OCI-LY1 (cell line): ENCODE data around the gene TNFSF13.
A peak's percentile ranks its signal among the peaks of the same experiment; 100 is the strongest.

Experiments
- H2AFZ ChIP-seq: fragments of 200-600 bp; sonication (generic), shearing (Covaris generic); 2 replicates; pipeline ENCODE4 v1.6.0; 2014; ENCODE audit warnings: antibody characterized with exemption, mild to moderate bottlenecking, low read length
- H3F3A ChIP-seq: fragments of 200-600 bp; sonication (generic), shearing (Covaris generic); 2 replicates; pipeline ENCODE4 v1.6.0; 2014; ENCODE audit warnings: mild to moderate bottlenecking, antibody characterized with exemption, low read length, moderate library complexity; ENCODE audit not compliant: insufficient read depth
- H3K27ac ChIP-seq: fragments of 200-600 bp; sonication (generic); 2 replicates; pipeline ENCODE4 v1.5.1; 2014; ENCODE audit warnings: low read length, mixed run types, mild to moderate bottlenecking, low read depth; ENCODE audit not compliant: poor library complexity, severe bottlenecking
- H3K27me3 ChIP-seq: fragments of 200-600 bp; sonication (generic); 2 replicates; pipeline ENCODE4 v1.6.0; 2014; ENCODE audit warnings: antibody characterized with exemption, mild to moderate bottlenecking, low read length, moderate library complexity; ENCODE audit not compliant: insufficient read depth
- H3K36me3 ChIP-seq: fragments of 200-600 bp; sonication (generic); 2 replicates; pipeline ENCODE4 v1.6.1; 2014; ENCODE audit warnings: mild to moderate bottlenecking, antibody characterized with exemption, low read length, moderate library complexity, mixed read lengths; ENCODE audit not compliant: insufficient read depth
- H3K4me1 ChIP-seq: fragments of 200-600 bp; sonication (generic); 2 replicates; pipeline ENCODE4 v1.5.1; 2014; ENCODE audit warnings: mild to moderate bottlenecking, low read length, moderate library complexity; ENCODE audit not compliant: insufficient read depth, severe bottlenecking
- H3K4me2 ChIP-seq: fragments of 200-600 bp; sonication (generic), shearing (Covaris generic); 2 replicates; pipeline ENCODE4 v1.6.1; 2014; ENCODE audit warnings: low read length
- H3K4me3 ChIP-seq: fragments of 200-600 bp; sonication (generic); 2 replicates; pipeline ENCODE4 v1.5.1; 2014; ENCODE audit warnings: low read length, low read depth, mild to moderate bottlenecking, mixed read lengths; ENCODE audit not compliant: poor library complexity, severe bottlenecking
- H3K79me2 ChIP-seq: fragments of 200-600 bp; shearing (Covaris generic); 2 replicates; pipeline ENCODE4 v1.6.1; 2016; ENCODE audit warnings: mixed run types, low read length, mixed read lengths; ENCODE audit not compliant: insufficient read depth
- H3K9ac ChIP-seq: fragments of 200-600 bp; sonication (generic), shearing (Covaris generic); 2 replicates; pipeline ENCODE4 v1.6.1; 2014; ENCODE audit warnings: mild to moderate bottlenecking, low read length, mixed read lengths
- H3K9me2 ChIP-seq: fragments of 200-600 bp; sonication (generic), shearing (Covaris generic); 2 replicates; pipeline ENCODE4 v1.6.1; 2014; ENCODE audit warnings: low read depth, mild to moderate bottlenecking, low read length, mixed read lengths
- H3K9me3 ChIP-seq: fragments of 200-600 bp; shearing (Covaris generic); 2 replicates; pipeline ENCODE4 v1.6.1; 2014; ENCODE audit warnings: low read length, mixed read lengths
- H4K20me1 ChIP-seq: fragments of 200-600 bp; sonication (generic), shearing (Covaris generic); 2 replicates; pipeline ENCODE4 v1.6.0; 2016; ENCODE audit warnings: mild to moderate bottlenecking, low read length; ENCODE audit not compliant: insufficient read depth
- CTCF ChIP-seq: fragments of 200-600 bp; sonication (generic), shearing (Covaris generic); IDR thresholded peaks from 2 replicates; pipeline ENCODE4 v1.5.1; 2017; ENCODE audit warnings: mild to moderate bottlenecking, antibody characterized with exemption, low read length, moderate library complexity, mixed read lengths
- EZH2 ChIP-seq: fragments of 200-600 bp; sonication (generic), shearing (Covaris generic); IDR thresholded peaks from 2 replicates; pipeline ENCODE4 v1.8.0; 2017; ENCODE audit warnings: borderline replicate concordance, mixed run types, mild to moderate bottlenecking, antibody characterized with exemption, low read length, moderate library complexity, mixed read lengths

TNFSF13 gene

DNA sequence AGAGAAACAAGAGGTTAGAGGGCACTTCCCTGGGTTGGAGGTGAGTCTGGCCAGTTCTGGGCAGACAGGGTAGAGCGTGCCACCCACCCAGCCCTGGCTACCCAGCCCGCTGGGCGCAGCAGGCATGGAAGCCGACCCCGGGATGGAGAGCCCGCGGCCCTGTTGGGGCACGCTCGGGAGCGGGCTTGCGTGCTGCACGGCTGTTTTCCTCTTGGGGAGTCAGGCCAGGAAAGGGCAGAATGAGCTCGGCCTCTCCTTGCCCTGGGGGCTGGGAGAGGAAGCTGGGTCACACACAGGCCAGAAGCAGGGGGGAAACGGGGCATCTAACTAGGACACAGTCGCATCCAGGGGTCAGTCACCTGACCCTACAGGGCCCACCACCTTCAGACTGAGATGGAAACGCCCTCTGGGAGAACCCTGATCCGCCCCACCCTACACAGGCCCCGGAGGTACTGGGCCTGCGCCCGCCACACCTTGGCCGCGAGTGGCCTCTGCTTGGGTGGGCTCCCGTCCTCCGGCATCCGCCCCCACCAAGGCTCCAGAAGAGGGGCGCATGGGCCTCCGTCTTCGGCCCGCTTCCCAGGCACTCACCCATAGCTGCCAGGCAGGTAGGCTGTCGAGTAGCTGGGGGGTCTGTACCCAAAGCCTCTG is 30.1 kb downstream of the TNFSF13 start:
- no peaks in the 10 kb centered on the region for H3K27me3 ChIP-seq
- H3F3A ChIP-seq: no peaks in the 10 kb centered on the region
- H3K4me2 ChIP-seq: no peak overlapping the region
- H3K9me3 ChIP-seq: no peaks in the 10 kb centered on the region
- TF ChIP-seq EZH2 (no peak), CTCF (no peak)
- no peak overlapping the region for H3K9ac ChIP-seq
- H3K79me2 ChIP-seq: no peaks in the 10 kb centered on the region
- no peak overlapping the region for H3K4me3 ChIP-seq
- H3K9me2 ChIP-seq: no peaks in the 10 kb centered on the region
- peaks cover 16% of the 10 kb centered on the region for H3K4me1 ChIP-seq
- H3K36me3 ChIP-seq: peaks cover 63% of the 10 kb centered on the region
- no peak overlapping the region for H3K27ac ChIP-seq
- no peaks in the 10 kb centered on the region for H4K20me1 ChIP-seq
- H2AFZ ChIP-seq: no peak overlapping the region

GRCh38 chr17:7589204-7589868 is 30.8 kb downstream of the TNFSF13 start:
- H2AFZ ChIP-seq: no peak overlapping the region
- no peaks in the 10 kb centered on the region for H3K79me2 ChIP-seq
- H3K27me3 ChIP-seq: no peaks in the 10 kb centered on the region
- H3F3A ChIP-seq: no peaks in the 10 kb centered on the region
- no peak overlapping the region for H3K4me3 ChIP-seq
- H3K9me3 ChIP-seq: no peaks in the 10 kb centered on the region
- H3K9ac ChIP-seq: no peak overlapping the region
- peaks cover 14% of the 10 kb centered on the region for H3K4me1 ChIP-seq
- H3K36me3 ChIP-seq: peaks cover 70% of the 10 kb centered on the region
- no peaks in the 10 kb centered on the region for H4K20me1 ChIP-seq
- H3K9me2 ChIP-seq: no peaks in the 10 kb centered on the region
- H3K4me2 ChIP-seq: no peak overlapping the region
- no peak overlapping the region for H3K27ac ChIP-seq
- TF ChIP-seq EZH2 (no peak), CTCF (peak; percentile 47)

GRCh38 chr17:7589891-7590691 is 31.5 kb downstream of the TNFSF13 start, which contains the start of gene SOX15:
TSS of gene SOX15 (minus strand) at chr17:7590094. CDS start at chr17:7589676, 418 bp downstream.
- peaks cover 6% of the 10 kb centered on the region for H3K4me1 ChIP-seq
- no peaks in the 10 kb centered on the region for H3K27me3 ChIP-seq
- H3K4me3 ChIP-seq: no peak within 1 kb of the TSS
- H3K4me2 ChIP-seq: no peak within 1 kb of the TSS
- H4K20me1 ChIP-seq: no peaks in the 10 kb centered on the region
- H3K9me2 ChIP-seq: no peaks in the 10 kb centered on the region
- no peak within 1 kb of the TSS for H3K27ac ChIP-seq
- H3K9me3 ChIP-seq: no peaks in the 10 kb centered on the region
- no peaks in the 10 kb centered on the region for H3F3A ChIP-seq
- H3K9ac ChIP-seq: no peak within 1 kb of the TSS
- peaks cover 75% of the 10 kb centered on the region for H3K36me3 ChIP-seq
- TF ChIP-seq EZH2 (no peak), CTCF (no peak)
- no peak within 1 kb of the TSS for H2AFZ ChIP-seq
- no peaks in the 10 kb centered on the region for H3K79me2 ChIP-seq
